GM21423 (cell line): ENCODE results near the gene PAQR9.

Source experiments
- ATAC-seq: cut with Tn5 transposase; IDR thresholded peaks from one replicate; pipeline ENCODE4 v1.9.1; 2021; ENCODE audit warnings: mild to moderate bottlenecking, moderate library complexity; ENCODE audit not compliant: unreplicated experiment

The PAQR9 gene

GRCh38 chr3:142926368-142926944, 37.0 kb downstream of the PAQR9 start:
- ATAC-seq, result no peak

DNA sequence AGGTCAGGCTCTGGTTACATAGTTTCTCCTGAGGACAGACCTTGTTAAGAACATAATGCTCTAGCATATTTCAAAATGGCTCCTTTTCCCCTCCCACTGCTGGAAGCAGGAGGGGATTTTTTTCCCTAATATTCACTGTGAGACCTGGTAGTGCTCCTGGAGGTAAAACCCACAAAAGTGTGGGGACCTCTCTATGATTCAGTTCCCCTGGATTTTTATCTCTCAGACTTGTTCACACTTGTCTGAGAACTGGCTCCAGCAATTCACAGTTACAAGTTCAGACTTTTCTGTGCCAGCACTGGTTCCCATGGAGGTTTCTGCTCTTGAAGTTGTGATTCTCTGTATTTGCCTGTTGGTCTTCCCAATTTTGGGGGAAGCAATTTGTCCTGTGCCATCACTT, 38.3 kb downstream of the PAQR9 start:
- no peak for ATAC-seq

GRCh38 chr3:142923694-142924093, 39.8 kb downstream of the PAQR9 start:
- ATAC-seq, result no peak

- no peak for ATAC-seq
These were observed 46.9 kb downstream of the PAQR9 start for GRCh38 chr3:142916605-142917004.

DNA sequence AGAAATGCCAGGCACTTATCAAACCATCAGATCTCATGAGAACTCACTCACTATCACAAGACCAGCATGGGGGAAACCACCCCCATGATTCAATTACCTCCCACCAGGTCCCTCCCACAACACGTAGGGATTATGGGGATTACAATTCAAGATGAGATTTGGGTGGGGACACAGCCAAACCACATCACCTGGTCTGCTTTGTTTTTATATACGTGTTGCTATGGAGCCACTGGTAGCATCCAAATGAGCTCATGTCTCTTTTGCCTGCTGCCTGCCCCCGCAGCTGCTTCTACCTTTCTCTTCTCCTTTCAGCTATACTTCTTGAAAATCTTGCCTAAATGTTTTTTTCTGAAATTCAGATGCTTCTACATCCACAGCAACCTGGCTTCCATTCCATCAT, 47.8 kb downstream of the PAQR9 start:
- no peak for ATAC-seq

- no peak for ATAC-seq
These were observed 49.1 kb downstream of the PAQR9 start for GRCh38 chr3:142914286-142914811.

GRCh38 chr3:142913432-142913831, 50.0 kb downstream of the PAQR9 start:
- ATAC-seq, result no peak

- no peak for ATAC-seq
These were observed 50.9 kb downstream of the PAQR9 start for GRCh38 chr3:142912402-142913172.
